IMR-90 (cell line): ENCODE data around the gene SRPK2.
"Not testable (repeated sequence)": the region's sequence is repeated elsewhere in the genome, so short reads cannot be mapped to it uniquely, and the experiment has no call there.

ENCODE experiments used
- BHLHE40 ChIP-seq: fragments of 150-350 bp; IDR thresholded peaks from 2 replicates; pipeline ENCODE4 v1.6.1; 2016; ENCODE audit warnings: mild to moderate bottlenecking, low read depth, low read length
- CEBPB ChIP-seq: IDR thresholded peaks from 2 replicates; pipeline ENCODE4 v1.6.1; 2012; ENCODE audit warnings: low read depth, low read length, improper control_type of control experiment
- CHD1 ChIP-seq: IDR thresholded peaks from 2 replicates; pipeline ENCODE4 v1.6.1; 2012; ENCODE audit warnings: low read depth, low read length, improper control_type of control experiment
- CTCF ChIP-seq: conservative IDR thresholded peaks from 2 replicates; pipeline ENCODE4 v1.5.1; 2012; ENCODE audit warnings: mild to moderate bottlenecking, low read depth, low read length, improper control_type of control experiment
- FOS ChIP-seq: fragments of 150-350 bp; IDR thresholded peaks from 2 replicates; pipeline ENCODE4 v1.6.1; 2016; ENCODE audit warnings: low read depth, low read length
- MAFK ChIP-seq: IDR thresholded peaks from 2 replicates; pipeline ENCODE4 v1.6.1; 2012; ENCODE audit warnings: low read depth, low read length, improper control_type of control experiment
- MAZ ChIP-seq: IDR thresholded peaks from 2 replicates; pipeline ENCODE4 v1.6.1; 2012; ENCODE audit warnings: low read depth, mild to moderate bottlenecking, low read length, improper control_type of control experiment, moderate library complexity, borderline replicate concordance
- MXI1 ChIP-seq: IDR thresholded peaks from 2 replicates; pipeline ENCODE4 v1.6.1; 2012; ENCODE audit warnings: low read depth, mild to moderate bottlenecking, low read length, moderate library complexity, borderline replicate concordance
- POLR2A ChIP-seq: IDR thresholded peaks from 2 replicates; pipeline ENCODE4 v1.6.1; 2012; ENCODE audit warnings: mild to moderate bottlenecking, low read depth, low read length
- RAD21 ChIP-seq: IDR thresholded peaks from 2 replicates; pipeline ENCODE4 v1.6.1; 2012; ENCODE audit warnings: low read length, improper control_type of control experiment
- RCOR1 ChIP-seq: IDR thresholded peaks from 2 replicates; pipeline ENCODE4 v1.6.1; 2012; ENCODE audit warnings: mild to moderate bottlenecking, low read length, improper control_type of control experiment; ENCODE audit not compliant: insufficient replicate concordance
- RFX5 ChIP-seq: IDR thresholded peaks from 2 replicates; pipeline ENCODE4 v1.8.0; 2012; ENCODE audit warnings: low read depth, mild to moderate bottlenecking, low read length, moderate library complexity
- SMC3 ChIP-seq: fragments of 150-350 bp; IDR thresholded peaks from 2 replicates; pipeline ENCODE4 v1.6.1; 2016; ENCODE audit warnings: low read depth, mild to moderate bottlenecking, antibody characterized with exemption, low read length, moderate library complexity
- USF2 ChIP-seq: fragments of 150-350 bp; IDR thresholded peaks from 2 replicates; pipeline ENCODE4 v1.6.1; 2017; ENCODE audit warnings: mild to moderate bottlenecking, antibody characterized with exemption, low read length, low read depth

- not testable (repeated sequence) for TF ChIP-seq CTCF, SMC3, BHLHE40, RAD21, RFX5, POLR2A, MAFK, FOS, USF2, MAZ, CEBPB, CHD1, MXI1, RCOR1
Measured at GRCh38 chr7:105324606-105325005, 64.1 kb downstream of the SRPK2 start.
